SH-SY5Y (cell line): ENCODE measurements around the gene KCNF1.

ENCODE experiments used
- GATA2 ChIP-seq: IDR thresholded peaks from 2 replicates; pipeline ENCODE4 v1.6.1; 2011; ENCODE audit warnings: mild to moderate bottlenecking, low read depth, low read length
- GATA3 ChIP-seq: IDR thresholded peaks from 2 replicates; pipeline ENCODE4 v1.6.1; 2011; ENCODE audit warnings: low read depth, mild to moderate bottlenecking, low read length, moderate library complexity

DNA sequence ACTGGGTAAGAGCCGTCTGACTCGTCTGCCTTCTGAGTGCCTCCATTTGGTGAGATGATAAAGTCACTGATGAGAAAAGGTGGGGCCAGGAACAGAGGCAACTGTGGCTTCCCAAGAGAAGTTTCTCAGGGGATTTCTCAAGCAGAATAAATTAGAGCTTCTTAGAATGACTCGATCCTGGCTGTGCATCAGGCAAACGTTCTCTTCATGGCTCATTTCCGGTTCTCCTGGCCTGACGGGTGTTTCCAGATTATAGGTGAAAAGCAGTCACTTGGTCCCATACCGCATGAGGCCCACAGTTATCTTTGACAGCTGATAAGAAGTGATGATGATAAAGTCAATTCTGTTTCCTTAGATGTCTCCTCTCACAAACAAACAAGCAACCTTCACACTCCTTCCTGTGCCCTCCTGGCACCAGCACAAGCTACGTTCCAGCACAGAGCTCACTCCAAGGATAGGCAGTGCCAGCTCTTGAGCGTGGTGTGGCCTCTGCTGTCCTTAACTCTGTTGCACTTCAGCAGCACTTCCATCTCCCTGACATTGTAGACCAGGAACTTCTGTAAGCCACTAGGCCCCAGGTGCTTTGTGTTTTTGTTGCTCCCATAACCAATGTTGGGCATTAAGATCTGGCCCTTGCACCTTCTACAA, 37.8 kb upstream of the KCNF1 start:
- no peak for TF ChIP-seq GATA2
- TF ChIP-seq GATA3: no peak
